ENCODE data around the gene GALE.
A peak's percentile ranks its signal among the peaks of the same experiment; 100 is the strongest.
"Not testable (repeated sequence)": the region's sequence is repeated elsewhere in the genome, so short reads cannot be mapped to it uniquely, and the experiment has no call there.

GALE gene

DNA sequence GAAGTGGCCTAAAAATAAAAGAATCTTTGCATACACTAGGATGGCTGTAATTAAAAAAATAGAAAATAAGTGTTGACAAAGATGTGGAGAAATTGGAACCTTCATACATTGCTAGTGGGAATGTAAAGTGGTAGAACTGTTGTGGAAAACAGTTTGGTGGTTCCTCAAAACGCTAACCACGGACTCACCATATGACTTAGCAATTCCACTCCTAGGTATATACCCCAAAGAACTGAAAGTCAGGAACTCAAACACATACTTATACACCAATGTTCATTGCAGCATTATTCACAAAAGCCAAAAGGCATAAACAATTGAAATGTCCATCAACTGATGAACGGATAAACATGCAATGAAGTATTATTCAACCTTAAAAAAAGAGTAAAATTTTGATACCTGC, 35.5 kb upstream of the GALE start:
- TF ChIP-seq, protein P1, sequence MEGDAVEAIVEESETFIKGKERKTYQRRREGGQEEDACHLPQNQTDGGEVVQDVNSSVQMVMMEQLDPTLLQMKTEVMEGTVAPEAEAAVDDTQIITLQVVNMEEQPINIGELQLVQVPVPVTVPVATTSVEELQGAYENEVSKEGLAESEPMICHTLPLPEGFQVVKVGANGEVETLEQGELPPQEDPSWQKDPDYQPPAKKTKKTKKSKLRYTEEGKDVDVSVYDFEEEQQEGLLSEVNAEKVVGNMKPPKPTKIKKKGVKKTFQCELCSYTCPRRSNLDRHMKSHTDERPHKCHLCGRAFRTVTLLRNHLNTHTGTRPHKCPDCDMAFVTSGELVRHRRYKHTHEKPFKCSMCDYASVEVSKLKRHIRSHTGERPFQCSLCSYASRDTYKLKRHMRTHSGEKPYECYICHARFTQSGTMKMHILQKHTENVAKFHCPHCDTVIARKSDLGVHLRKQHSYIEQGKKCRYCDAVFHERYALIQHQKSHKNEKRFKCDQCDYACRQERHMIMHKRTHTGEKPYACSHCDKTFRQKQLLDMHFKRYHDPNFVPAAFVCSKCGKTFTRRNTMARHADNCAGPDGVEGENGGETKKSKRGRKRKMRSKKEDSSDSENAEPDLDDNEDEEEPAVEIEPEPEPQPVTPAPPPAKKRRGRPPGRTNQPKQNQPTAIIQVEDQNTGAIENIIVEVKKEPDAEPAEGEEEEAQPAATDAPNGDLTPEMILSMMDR (IDR thresholded peaks at IDR 0.05; ENCODE audit: borderline replicate concordance, insufficient read depth, low read depth, low read length): no peak
- H3K4me3 ChIP-seq (ENCODE audit: low read depth, low read length): no peak overlapping the region

DNA sequence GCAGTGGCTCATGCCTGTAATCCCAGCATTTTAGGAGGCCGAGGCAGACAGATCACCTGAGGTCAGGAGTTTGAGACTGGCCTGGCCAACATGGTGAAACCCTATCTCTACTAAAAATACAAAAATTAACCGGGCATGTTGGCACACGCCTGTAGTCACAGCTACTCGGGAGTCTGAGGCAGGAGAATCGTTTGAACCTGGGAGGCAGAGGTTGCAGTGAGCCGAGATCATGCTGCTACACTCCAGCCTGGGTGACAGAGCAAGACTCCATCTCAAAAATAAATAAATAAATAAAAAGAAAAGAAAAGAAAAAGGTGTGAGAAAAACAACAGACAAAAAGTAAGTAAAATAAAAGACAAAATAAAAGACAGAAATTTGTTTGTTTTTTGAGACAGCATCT, 33.6 kb upstream of the GALE start:
- not testable (repeated sequence) for H3K4me3 ChIP-seq (ENCODE audit: low read depth, low read length)

DNA sequence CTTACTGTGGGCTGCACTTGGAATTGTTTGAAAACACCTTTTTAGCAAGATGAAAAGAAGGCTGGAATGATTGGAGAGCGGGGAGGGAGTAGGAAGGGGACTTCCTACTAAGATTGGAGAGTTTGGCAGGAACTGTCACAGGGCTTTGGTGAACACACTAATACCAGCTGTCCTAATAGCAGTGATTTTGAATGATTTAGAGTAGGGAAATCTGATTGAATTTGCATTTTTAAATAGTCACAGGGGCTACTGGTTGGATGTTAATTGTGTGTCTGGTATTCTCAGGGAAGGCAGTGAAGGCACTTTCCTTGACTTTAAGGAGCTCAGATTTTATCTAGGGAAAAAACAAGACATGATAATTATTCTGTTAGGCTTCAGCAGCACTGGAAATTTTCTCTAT, 27.2 kb upstream of the GALE start:
- H3K4me3 ChIP-seq (ENCODE audit: low read depth, low read length): no peak overlapping the region
- TF ChIP-seq, protein P1 (IDR thresholded peaks at IDR 0.05; ENCODE audit: borderline replicate concordance, insufficient read depth, low read depth, low read length): no peak

DNA sequence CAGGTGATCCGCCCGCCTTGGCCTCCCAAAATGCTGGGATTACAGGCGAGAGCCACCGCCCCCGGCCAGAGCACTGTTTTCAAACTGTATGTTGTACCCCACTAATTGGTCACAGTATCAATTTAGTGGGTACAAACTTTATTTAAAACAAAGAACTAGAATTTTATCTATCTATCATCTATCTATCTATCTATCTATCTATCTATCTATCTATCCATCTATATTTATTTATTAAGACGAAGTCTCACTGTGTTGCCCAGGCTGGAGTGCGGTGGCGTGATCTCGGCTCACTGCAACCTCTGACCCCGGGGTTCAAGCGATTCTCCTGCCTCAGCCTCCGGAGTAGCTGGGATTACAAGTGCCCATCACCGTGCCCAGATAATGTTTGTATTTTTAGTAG, 26.0 kb upstream of the GALE start:
- H3K4me3 ChIP-seq (ENCODE audit: low read depth, low read length): not testable (repeated sequence)

DNA sequence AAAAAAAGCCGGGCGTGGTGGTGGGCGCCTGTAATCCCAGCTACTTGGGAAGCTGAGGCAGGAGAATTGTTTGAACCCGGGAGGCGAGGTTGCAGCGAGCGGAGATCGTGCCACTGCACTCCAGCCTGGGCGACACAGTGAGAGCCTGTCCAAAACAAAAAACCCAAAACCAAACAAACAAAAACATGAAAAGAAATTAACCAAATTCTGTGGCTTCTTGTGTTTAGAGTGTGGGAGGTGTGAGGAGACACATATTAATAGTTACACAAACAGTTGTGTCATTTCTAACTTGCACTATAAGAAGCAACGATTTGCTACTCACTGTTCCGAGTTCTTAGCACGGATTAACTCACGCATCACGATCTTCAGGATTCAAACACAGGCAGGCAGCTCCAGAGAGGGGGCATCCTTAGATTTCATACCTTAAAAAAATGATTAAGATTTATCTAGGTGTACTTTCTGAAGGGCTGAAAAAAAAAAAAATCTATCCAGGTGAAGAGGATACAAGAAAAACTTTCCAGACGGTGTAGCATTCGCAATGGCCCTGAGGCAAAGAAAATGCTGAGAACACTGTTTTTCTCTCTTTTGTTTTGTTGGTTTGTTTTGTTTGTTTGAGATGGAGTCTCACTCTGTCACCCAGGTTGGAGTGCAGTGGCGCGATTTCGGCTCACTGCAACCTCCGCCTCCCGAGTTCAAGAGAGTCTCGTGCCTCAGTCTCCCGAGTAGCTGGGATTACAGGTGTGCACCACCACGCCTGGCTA, 25.4 kb upstream of the GALE start:
- peak overlapping the region; percentile 89 for H3K4me3 ChIP-seq (ENCODE audit: low read depth, low read length)
- TF ChIP-seq, protein P1 (IDR thresholded peaks at IDR 0.05; ENCODE audit: borderline replicate concordance, insufficient read depth, low read depth, low read length): no peak

DNA sequence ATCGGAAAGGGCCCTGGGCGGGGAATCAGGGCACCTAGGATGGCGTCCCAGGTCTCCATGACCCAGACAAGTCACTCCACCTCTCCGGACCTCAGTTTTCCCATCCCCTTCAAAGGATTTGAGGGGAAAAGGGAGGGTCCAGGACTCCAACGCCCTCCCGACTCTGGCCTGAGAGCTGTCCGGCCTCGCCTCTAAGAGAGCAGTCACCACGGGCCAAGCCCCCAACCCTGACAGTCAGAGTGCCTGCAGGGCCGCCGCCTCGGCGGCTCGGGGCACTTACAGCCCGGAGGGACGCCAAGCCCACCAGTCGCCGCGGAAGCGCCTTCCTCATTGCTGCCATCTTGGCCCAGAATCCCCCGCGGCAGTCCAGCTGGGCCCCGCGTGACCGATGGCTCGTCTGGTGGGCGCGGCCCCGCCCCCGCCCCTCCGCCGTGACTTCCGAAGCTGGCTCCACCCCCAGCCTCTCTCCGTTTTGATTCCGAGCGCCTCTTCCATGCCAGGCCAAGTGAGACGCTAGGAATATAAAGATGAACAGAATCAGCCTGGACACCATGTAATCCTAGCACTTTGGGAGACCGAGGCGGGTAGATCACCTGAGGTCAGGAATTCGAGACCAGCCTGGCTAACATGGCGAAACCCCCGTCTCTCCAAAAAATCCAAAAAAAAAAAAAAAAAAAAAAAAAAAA, 24.7 kb upstream of the GALE start, which contains the start of gene HMGCL:
HMGCL (minus strand) TSS at position 354 of the 686 bp plus-strand sequence; CDS start at position 340, 14 bp downstream.
- H3K4me3 ChIP-seq (ENCODE audit: low read depth, low read length): peak within 1 kb of the TSS; percentile 89
- TF ChIP-seq, protein P1 (IDR thresholded peaks at IDR 0.05; ENCODE audit: borderline replicate concordance, insufficient read depth, low read depth, low read length): no peak

DNA sequence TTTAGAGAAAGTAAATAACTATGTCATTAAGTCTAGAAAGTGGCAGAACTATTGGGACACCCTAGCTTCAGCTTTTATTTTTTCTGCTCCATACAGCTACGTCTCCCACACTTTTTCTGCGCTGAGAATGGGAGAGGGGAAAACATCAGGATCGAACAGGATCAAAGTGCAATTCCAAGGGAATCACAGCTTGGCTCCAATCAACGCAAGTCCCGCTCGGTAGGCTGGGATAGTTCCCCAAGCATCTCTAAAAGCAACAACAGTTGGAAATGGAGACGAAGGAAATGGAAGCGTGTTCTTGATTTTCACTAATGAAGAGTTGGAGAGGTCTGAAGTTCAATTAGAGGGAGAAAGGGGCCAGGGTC, 24.1 kb upstream of the GALE start:
- TF ChIP-seq, protein P1 (IDR thresholded peaks at IDR 0.05; ENCODE audit: borderline replicate concordance, insufficient read depth, low read depth, low read length): no peak
- H3K4me3 ChIP-seq (ENCODE audit: low read depth, low read length): peak overlapping the region; percentile 89

DNA sequence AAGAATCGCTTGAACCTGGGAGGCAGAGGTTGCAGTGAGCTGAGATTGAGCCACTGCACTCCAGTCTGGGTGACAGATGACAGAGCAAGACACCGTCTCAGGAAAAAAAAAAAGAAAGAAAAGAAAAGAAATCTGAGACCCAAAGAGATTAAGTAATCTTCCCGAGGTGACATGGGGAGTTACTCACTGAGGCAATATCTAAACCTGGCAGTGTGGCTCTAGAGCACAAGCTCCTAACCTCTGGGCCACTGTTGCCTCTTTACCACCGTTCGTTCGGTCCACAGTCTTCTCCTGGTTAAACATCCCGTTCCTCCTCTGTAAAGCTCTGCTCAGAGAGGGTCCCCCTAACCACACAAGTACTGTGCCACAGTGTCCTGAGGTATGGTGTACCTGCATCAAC, 23.2 kb upstream of the GALE start:
- TF ChIP-seq, protein P1 (IDR thresholded peaks at IDR 0.05; ENCODE audit: borderline replicate concordance, insufficient read depth, low read depth, low read length): no peak
- no peak overlapping the region for H3K4me3 ChIP-seq (ENCODE audit: low read depth, low read length)

Data from GM12875 (cell line).